CD4-positive, alpha-beta T cell treated with Interleukin-17A for 1 hour (primary cell): ENCODE results near the gene EFNA2.

Experiments
- DNase-seq: peaks from one replicate; pipeline ENCODE4 v3.0.0-alpha.2; 2020

Gene EFNA2

GRCh38 chr19:1284979-1285736 is 515 bp upstream of the EFNA2 start:
- DNase-seq: no peak

GRCh38 chr19:1286487-1287353 is 1.0 kb downstream of the EFNA2 start:
- no peak for DNase-seq

GRCh38 chr19:1287354-1288225 is 1.9 kb downstream of the EFNA2 start:
- DNase-seq: no peak

- DNase-seq: no peak
These were observed 2.5 kb downstream of the EFNA2 start for GRCh38 chr19:1288226-1288612.

DNA sequence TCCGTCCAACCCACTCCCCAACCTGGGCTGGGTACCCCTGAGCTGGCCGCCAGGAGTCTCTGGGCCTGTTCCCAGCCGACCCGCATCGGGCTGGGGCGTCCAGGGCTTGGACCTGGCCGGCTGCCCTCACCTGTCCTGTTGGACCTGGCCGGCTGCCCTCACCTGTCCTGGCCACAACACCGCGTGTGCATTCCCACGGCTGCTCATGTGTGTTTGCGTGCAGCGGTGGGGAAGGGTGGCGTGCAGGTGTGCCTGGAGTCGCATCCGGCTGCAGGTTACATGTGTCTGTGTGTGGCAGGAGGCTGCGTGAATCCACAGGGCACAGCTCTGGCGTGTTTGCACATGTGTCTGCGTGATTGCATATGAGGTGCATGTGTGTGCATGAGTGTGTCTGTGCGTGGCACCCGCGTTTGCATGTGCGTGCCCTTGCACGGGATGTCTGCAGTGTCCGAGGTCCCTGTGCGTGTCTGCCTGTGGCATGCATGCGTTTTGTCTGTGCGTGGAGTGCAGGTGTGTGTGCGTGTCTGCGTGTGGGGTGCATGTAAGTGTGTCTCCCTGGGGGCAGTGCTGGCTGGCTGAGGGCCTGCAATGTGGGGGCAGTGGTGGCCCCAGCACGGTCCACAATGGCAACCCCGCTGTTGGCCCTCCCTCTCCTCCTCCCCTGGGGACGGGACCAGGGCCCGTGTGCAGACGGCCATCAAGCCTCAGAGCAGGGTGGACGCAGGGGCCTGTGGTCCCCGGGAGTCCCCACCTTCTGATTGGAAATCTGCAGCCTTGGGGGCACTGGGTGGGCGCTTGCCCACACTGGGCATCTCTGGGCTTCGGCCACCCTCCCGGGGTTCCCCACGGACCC is 3.4 kb downstream of the EFNA2 start:
- DNase-seq: no peak

DNA sequence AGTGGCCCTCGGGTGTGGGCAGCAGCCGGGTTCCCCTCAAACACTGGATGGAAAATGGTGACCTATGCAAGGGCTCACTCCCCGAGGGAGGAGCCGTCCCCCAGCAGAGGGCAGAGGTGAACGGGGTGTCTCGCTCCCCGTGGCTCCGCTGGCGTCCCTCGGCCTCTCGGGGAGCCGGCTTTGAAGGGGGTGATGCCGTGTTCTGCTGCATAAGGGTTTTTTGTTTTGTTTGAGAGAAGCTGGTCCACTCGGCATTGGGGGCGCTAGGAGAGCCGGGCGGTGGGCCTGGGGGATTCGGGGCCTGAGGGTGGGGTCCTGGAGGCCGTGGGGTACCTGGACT is 4.0 kb downstream of the EFNA2 start:
- no peak for DNase-seq

DNA sequence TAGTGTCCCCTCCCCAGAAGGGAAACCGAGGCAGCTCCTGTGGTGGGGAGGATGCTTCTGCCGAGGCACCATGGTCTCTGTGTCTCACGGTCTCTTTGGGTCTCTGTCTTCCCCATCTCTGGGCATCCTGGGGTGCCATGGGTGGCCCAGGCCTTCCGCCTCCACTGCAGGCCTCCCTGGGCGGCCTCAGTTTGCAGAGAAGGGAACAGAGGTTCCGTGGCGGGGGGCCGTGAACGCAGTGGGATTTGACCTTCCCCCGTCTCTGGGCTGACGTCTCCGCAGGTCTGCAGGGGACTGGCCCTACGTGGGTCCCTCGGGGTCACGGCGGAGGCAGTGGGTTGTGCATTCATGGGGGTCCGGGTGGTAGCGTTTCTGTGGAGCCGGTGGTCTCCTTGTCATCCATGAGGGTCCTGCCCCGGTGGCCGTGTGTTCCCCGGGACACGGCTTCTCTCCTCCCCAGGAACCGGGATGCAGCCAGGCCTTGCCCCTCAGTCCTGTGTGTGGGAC is 4.6 kb downstream of the EFNA2 start:
- DNase-seq: no peak

- DNase-seq: no peak
These were observed 5.3 kb downstream of the EFNA2 start for GRCh38 chr19:1290703-1291651.

DNA sequence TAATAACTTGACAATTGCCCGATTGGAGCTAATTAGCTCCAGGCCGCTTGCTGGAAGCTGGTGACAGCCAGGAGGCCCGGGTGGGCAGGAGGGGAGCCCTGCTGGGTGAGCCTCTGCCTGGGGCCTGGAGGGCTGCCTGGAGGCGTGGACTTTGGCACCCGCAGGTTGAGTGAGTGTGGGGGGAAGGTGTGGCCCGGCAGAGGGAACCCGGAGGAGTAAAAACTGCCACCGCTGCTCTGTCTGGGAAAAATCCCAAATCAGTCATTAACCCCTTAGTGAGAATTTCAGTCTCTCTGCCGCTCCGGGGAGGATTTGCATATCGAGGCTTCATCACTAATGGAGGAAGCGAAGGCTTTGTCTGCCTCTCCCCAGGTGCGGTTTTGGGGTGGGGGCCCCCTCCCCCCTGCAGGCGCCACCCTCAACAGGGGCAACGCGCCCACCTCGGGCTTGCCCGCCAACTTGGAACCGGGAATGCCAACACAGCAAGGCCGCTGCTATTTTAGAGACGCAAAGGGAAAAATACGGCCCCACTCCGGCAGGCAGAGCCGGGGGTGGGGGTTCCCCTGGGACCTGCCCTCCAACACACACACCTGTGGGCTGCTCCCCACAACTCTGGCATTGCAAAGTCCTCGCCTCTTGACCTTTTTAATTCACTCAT is 6.2 kb downstream of the EFNA2 start:
- DNase-seq: no peak

DNA sequence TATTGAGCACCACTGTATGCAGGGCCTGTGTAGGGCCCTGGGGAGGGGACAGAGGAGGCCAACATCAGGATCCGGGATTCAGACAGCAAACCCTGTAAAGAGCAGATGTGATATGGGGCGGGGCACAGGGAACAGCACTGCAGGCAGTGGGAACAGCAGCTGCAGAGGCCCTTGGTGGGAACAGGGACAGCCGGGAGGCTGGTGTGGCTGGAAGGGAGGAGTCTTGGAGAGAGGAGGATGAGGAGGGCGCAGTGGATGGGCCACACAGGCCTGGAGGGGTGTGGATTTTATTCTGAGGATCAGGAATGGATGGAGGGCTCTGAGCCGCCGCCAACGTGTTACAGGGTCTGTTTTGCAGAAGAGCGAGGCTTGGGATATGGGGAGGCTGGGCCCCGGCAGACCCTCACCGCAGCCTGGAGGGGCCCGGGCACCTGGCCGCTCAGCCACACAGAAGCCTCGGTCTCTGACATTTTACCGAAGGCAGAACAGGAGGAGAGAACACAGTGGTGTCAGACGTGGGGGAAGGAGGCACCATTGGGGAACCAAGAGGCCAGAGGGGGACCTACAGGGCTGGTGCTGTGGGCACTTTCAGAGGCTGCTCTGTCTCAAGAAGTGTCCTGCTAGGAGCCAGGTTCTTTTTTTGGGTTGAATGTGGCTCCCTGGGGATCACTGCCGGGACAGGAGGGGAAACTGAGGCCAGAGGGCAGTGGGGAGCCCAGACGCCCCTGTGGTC is 6.9 kb downstream of the EFNA2 start:
- no peak for DNase-seq

GRCh38 chr19:1293782-1294604 is 8.3 kb downstream of the EFNA2 start:
- DNase-seq: no peak

- DNase-seq: no peak
These were observed 9.0 kb downstream of the EFNA2 start for GRCh38 chr19:1294688-1295087.

DNA sequence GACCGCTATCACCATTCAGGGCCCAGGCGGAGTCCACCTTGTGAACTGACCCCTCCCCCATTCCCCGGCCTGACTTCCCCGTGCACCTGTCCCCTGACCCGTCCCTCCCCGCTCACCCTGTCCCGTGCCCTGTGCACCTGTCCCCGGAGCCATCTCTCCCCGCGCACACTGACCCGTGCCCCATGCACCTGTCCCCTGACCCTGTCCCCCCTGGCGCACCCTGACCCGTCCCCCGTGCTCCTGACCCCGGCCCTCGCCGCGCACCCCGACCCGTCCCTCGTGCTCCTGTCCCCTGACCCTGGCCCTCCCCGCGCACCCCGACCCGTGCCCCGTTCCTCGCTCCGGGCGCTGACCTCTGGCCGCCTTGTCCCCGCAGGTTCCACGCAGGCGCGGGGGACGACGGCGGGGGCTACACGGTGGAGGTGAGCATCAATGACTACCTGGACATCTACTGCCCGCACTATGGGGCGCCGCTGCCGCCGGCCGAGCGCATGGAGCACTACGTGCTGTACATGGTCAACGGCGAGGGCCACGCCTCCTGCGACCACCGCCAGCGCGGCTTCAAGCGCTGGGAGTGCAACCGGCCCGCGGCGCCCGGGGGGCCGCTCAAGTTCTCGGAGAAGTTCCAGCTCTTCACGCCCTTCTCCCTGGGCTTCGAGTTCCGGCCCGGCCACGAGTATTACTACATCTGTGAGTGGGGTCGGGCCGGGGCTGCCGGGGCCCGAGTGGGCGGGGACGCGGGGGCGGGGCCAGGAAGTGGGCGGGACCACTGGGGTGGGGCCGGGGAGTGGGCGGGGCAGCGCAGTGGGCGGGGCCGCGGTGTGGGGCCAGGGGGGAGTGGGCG is 9.7 kb downstream of the EFNA2 start:
- DNase-seq: peak; percentile 47

DNA sequence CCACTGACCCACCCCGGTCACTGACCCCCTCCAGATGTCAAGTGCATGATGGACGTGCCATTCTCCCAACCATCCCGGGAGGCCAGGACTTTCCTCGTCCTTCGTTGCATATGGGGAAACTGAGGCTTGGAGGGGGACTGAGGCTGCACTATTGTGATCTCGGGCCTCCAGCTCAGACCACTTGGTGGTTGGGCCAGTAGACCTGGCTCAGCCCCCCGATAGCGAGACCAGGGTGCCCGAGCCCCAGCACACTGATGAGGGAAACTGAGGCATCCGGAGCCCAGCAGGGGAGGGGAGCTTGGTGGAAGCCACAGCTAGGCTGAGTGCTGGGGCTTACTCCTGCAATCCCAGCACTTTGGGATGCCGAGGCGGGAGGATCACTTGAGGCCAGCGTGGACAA is 10.4 kb downstream of the EFNA2 start:
- no peak for DNase-seq

GRCh38 chr19:1296575-1297271 is 11.1 kb downstream of the EFNA2 start:
- DNase-seq: no peak

GRCh38 chr19:1298235-1298634 is 12.6 kb downstream of the EFNA2 start:
- DNase-seq: no peak

DNA sequence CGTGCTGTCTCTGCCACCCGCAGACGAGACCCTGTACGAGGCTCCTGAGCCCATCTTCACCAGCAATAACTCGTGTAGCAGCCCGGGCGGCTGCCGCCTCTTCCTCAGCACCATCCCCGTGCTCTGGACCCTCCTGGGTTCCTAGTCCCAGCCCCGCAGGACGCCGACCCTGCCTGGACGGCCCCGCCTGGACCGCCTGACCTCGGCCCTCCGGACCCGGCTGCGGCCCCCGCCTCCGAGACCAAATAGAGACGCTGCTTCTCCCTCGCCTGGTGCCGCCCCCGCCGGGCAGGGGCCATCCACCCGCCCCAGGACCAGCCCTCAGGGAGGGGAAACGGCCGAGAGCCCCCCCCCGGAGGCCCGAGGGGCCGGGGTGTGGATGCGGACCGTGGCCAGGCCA is 14.1 kb downstream of the EFNA2 start:
- no peak for DNase-seq
